ENCODE results near the gene KCTD15.

GRCh38 chr19:33832633-33833032 is 36.0 kb downstream of the KCTD15 start:
- TF ChIP-seq CTCF (IDR thresholded peaks at IDR 0.05) (no peak), EP300 (IDR thresholded peaks at IDR 0.05) (no peak), POLR2AphosphoS5 (IDR thresholded peaks at IDR 0.05) (no peak), POLR2A (IDR thresholded peaks at IDR 0.05) (no peak)
